Left renal cortex interstitium (tissue), 4 donors: ENCODE measurements around the gene SEMA5A. TPM values are rescaled to one million over a fixed set of nuclear protein-coding genes. Genes with fewer than 3 reads are reported as not detected.
"Not testable (repeated sequence)": the region's sequence is repeated elsewhere in the genome, so short reads cannot be mapped to it uniquely, and the experiment has no call there.

Experiments
- DNase-seq, 4 donors: peaks; one replicate each; pipeline ENCODE4 v3.0.0-alpha.2; 2013; ENCODE audit warnings: low read depth in 4 of 4, low spot score in 2 of 4, missing footprints in 1 of 4
- polyA plus RNA-seq, 4 donors: library from polyadenylated mRNA; unstranded; fragments of 120-200 nt; gene quantifications; one replicate each; pipeline ENCODE4 v1.2.1, GENCODE V29; 2013; ENCODE audit not compliant: insufficient read length in 4 of 4

Gene SEMA5A
- polyA plus RNA-seq, 4 donors, result 34.7 to 37.4 (median 36.2) TPM

DNA sequence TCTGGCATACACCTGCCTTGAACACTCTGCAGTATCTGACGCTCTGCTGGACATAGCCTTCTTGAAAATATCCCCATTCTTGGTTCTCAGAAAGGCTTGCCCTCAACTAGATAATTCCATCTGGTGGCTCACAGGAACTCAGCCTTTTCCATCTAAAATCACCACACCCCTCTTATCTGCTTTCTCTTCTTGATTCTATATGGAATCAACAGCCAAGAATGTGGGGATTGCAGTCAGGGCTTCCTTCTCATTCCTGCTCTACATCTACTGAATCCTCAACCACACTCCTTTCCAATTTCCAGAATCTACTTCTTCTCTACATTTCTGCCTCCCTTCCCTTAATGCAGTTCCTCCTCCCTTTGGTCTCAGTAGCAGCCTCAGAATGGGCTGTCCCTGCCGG is 170.1 kb downstream of the SEMA5A start:
- no peak for DNase-seq

GRCh38 chr5:9374025-9374424 is 171.8 kb downstream of the SEMA5A start:
- DNase-seq, result no peak

- no peak for DNase-seq
Measured at GRCh38 chr5:9373571-9373970, 172.3 kb downstream of the SEMA5A start.

- no peak for DNase-seq
Measured at GRCh38 chr5:9370256-9370655, 175.6 kb downstream of the SEMA5A start.

DNA sequence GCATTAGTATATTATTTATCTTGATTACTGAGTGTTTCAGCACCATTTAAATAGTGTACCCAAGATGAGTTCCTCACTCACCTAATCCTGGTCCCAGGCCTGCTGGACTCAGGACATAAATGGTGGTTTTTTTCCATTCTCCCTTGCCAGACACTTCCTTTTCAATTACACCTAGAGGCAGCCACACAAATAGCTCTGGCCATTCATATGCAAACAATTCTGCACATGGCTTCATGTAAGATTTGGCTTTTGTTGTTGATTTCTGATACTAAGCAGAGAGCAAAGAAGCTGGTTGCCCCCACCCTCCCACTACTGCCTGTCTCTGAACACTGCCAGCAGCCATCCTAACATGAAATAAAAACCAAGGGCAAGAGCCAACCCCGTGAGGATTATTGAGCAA is 180.4 kb downstream of the SEMA5A start:
- DNase-seq, result no peak

DNA sequence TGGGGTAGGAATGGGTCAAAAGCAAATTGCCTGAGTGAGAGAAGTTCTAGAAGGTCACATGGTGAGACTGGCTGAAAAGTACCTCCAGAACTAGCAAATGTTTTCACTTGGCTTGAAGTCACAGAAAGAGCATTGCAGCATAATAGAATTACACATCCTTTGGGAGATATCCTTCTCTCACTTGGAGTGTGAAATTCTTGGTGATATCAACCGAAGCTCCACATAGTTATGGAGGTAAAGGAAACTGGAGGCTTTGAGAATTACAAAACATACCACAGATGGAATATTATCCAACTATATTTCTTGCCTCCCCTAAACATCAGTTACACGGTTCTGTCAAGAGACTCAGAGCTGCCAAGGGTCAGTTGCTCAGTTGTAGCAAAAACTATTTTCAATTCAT is 182.4 kb downstream of the SEMA5A start:
- DNase-seq, result no peak

DNA sequence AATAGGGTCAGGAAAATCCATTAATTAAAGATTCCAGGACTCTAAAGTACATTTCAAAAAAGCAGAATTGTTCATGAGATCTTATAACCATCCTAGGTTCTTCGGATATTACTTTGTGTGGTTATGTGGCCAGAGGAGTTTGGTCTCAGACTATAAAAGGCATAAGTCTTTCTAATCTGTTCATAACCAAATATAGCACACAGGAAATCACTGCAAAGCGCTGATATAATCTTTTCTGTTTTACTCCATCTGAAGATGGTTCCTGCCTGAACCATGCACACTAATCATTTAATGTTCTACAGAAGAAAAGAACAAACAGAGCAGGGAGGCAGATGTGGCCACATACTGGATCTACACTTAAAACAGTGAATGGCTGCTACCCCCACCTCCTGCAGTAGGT is 182.8 kb downstream of the SEMA5A start:
- no peak for DNase-seq

GRCh38 chr5:9362600-9362999 is 183.3 kb downstream of the SEMA5A start:
- DNase-seq, result no peak

DNA sequence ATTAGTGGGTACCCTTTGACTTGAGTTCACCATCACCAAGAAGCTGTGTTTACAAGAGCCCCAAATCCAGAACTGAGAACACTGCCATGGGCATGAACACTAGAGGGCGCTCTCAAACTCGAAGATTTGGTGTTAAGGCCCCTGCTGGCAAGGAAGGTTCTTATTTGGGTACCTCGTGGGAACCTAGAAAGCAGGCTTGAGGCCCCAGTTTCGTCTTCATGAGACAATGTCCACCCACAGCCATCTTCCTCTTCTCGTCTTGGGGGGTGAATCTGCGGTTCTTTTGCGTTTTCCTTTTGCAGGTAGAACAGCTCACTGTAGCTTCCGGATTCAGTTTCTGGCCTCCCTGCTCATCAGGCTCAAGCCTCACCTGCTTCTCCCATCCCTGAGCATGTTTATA is 184.0 kb downstream of the SEMA5A start:
- no peak for DNase-seq

GRCh38 chr5:9358961-9359685 is 186.8 kb downstream of the SEMA5A start:
- no peak for DNase-seq

DNA sequence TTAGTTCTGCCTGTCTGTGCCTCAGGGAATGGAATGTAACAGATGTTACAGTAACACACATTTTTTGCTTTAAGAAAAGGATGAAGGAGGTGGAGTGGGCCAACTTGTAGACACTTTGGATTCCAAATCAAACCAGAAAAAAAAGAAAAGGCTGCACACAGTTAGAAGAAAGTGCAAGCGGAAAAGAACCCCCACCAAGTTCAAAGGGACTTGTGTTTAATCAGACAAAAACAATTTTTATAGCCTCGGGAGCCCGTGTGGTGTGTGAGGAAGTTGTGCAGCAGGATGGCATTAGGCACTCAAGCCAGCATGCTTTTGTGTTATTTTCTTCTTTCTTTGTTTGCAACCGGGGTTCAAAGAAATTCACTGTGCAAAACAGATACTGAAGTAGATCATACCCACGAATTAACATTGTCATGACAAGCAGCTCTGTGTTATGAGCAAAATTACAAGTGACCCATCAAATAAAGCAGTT is 189.5 kb downstream of the SEMA5A start:
- DNase-seq, result no peak

DNA sequence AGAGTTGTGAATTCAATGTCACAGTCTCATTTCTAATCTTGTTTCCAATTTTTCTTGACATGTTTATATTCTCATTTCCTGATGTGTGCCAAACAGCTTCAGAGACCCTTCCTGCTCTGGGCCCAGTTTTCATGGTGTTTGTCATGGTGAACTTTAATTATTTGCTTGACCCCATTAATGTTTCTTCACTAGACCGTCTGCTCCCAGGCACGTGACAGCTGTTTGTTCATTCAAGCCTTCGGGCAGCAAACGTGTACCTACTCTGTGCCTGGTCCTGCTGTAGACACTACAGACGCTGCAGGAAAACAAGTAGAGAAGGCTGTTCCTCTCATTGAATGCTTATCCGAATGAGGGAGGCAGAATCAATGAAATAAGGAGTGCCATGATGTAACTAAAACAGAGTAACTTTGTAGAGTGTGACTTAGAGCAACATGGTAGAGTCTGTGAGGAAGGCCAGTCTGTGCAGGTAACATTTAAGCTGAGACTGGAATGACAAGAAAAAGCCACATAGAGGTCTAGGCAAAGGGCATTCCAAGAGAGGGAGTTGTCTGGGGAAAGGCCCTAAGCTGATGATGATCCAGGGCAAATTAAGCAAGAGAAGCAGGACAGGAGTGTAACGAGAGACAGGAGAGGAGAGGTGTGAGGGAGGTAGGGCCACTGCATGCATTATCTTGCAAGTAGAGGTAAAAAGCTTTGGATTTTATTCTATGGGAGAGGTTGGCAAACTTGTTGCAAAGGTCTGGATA is 191.4 kb downstream of the SEMA5A start:
- DNase-seq, result no peak

- not testable (repeated sequence) for DNase-seq
Measured at GRCh38 chr5:9353048-9353447, 192.8 kb downstream of the SEMA5A start.

- DNase-seq, result no peak
Measured at GRCh38 chr5:9351546-9351945, 194.3 kb downstream of the SEMA5A start.

DNA sequence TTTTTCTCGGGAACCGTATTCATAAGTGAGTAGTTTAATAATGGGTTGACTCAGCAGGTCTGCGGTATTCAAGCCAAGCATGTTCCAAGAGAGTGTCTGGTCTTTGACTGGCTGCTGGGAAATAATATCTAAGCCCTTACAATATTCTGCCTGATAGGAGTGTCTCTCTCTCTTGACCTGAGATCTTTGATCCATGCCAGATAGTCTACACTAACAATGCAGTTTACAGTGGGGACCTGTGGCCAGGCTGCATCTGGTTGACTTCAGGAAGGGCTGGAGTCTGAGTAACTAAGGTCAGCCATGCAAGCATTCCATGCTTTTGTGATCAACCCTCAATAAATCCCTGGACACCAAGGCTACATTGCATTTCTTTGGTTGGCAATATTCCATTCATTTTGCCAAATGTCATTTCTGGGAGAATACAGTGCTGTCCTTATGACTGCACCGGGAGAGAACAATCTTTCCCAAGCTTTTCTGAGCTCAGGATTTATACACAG is 195.5 kb downstream of the SEMA5A start:
- DNase-seq, result no peak

GRCh38 chr5:9348401-9348996 is 197.4 kb downstream of the SEMA5A start:
- no peak for DNase-seq

GRCh38 chr5:9347541-9348295 is 198.2 kb downstream of the SEMA5A start:
- no peak for DNase-seq

GRCh38 chr5:9347032-9347431 is 198.8 kb downstream of the SEMA5A start:
- DNase-seq, result no peak

- DNase-seq, result no peak
Measured at GRCh38 chr5:9344751-9345240, 201.1 kb downstream of the SEMA5A start.

DNA sequence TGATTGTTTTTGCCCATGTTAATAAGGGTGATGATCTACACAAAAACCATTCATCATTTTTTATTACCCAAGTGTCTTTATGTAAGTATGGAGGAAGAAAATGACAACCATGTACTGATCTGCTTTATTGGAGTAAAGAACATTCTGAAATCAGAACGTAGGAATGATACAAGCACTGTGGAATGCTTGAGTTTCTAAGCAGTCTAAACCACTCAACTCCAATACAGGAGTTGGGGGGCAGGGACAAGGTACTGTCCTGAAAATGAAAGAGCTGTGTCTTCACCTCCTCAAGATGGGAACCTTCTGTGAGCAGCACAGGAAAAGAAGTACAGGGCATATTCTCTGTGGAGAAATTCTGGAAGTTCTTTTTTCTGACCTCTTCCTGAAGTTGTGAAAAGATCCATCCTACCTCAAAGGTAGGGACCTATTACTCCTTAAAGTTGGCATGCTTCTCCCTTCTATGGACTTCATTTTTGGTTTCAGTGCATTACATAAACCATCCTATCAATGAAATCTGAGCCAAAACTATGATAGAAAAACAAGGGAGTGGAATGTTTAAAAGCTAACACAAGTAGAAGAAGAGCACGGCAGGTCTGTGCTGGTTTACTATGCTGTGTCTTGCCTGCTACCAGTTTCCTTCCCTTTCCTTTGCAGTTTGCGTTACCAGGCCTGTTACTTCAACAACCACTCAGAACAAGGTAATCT is 202.6 kb downstream of the SEMA5A start:
- DNase-seq, result no peak
